Measurements from ENCODE around the gene CLEC1B. TPM values are rescaled to one million over a fixed set of nuclear protein-coding genes. Genes with fewer than 3 reads are reported as not detected.
"Not testable (repeated sequence)": the region's sequence is repeated elsewhere in the genome, so short reads cannot be mapped to it uniquely, and the experiment has no call there.

Gene CLEC1B
- total RNA-seq, 1 experiment from 2014 or later: not detected

- no peaks in the 10 kb centered on the region for H3K9me3 ChIP-seq (replicated peaks)
- H3K4me3 ChIP-seq: no peak overlapping the region
- no peak for DNase-seq (ENCODE audit: low read depth in 1 of 2, low spot score in 2 of 2)
- H3K27ac ChIP-seq: no peak overlapping the region
- no peaks in the 10 kb centered on the region for H3K36me3 ChIP-seq
- peaks cover 10% of the 10 kb centered on the region for H3K4me1 ChIP-seq (replicated peaks)
- no peaks in the 10 kb centered on the region for H3K27me3 ChIP-seq (replicated peaks)
Measured at GRCh38 chr12:10015450-10015849, 16.5 kb upstream of the CLEC1B start.

GRCh38 chr12:10012630-10013330, 13.9 kb upstream of the CLEC1B start:
- Histone ChIP-seq H3K4me3 (no peak overlapping the region), H3K27me3 (replicated peaks) (no peaks in the 10 kb centered on the region; the same call in 1 of the 2 replicates), H3K27ac (no peak overlapping the region)

GRCh38 chr12:10001171-10001776, 2.4 kb upstream of the CLEC1B start:
- Histone ChIP-seq H3K27me3 (replicated peaks) (peaks cover 7% of the 10 kb centered on the region), H3K4me1 (replicated peaks) (no peaks in the 10 kb centered on the region), H3K27ac (no peak overlapping the region), H3K36me3 (no peaks in the 10 kb centered on the region), H3K4me3 (no peak overlapping the region), H3K9me3 (replicated peaks) (no peaks in the 10 kb centered on the region)
- DNase-seq (ENCODE audit: low read depth in 1 of 2, low spot score in 2 of 2): no peak

More at GRCh38 chr12:10012630-10013330, 13.9 kb upstream of the CLEC1B start:
- Histone ChIP-seq H3K4me1 (replicated peaks) (peaks cover 15% of the 10 kb centered on the region), H3K36me3 (no peaks in the 10 kb centered on the region), H3K9me3 (replicated peaks) (no peaks in the 10 kb centered on the region)
- no peak for DNase-seq (ENCODE audit: low read depth in 1 of 2, low spot score in 2 of 2)

DNA sequence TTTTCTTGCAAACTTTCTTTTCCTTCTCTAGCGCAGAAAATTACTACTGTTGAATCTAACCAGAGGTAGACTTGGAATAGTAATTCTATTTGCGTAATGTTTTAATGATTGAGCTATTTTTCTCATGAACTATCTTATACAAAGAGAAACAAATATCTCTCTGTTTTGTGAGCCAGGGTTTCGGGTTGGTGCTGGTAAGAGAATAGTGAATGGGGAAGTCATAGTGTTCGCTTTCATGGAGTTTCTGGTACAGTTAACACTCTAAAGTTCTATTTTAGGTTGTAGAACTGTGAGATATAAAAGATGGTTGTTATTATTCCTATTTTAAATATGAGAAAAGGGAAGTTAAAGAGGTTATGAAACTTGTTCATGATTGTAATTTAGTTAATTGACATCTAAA, 6.6 kb downstream of the CLEC1B start:
- no peak for DNase-seq (ENCODE audit: low read depth in 1 of 2, low spot score in 2 of 2)
- H3K27me3 ChIP-seq (replicated peaks): peaks cover 32% of the 10 kb centered on the region
- no peak overlapping the region for H3K27ac ChIP-seq
- H3K36me3 ChIP-seq: no peaks in the 10 kb centered on the region
- no peaks in the 10 kb centered on the region for H3K9me3 ChIP-seq (replicated peaks)
- no peak overlapping the region for H3K4me3 ChIP-seq
- no peaks in the 10 kb centered on the region for H3K4me1 ChIP-seq (replicated peaks)

DNA sequence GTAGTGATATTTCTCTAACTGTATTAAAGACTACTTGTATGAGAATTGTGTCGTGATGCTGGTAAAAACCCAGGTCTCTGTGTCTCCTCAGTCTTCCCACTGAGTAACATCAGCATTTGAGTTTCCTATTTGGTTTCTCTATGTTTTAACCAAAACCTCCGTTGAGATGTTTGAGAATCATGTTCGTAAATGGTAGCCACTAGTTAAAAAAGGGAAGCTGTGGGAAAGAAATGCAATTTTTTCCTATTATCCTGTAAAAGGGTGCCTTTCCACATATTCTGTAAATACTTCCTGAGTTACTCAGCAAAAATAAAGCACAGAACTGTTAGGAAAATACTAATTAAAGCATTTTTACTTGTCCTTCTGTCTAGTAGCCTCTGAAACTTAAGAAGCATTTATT, 7.0 kb downstream of the CLEC1B start:
- DNase-seq (ENCODE audit: low read depth in 1 of 2, low spot score in 2 of 2): no peak
- peaks cover 32% of the 10 kb centered on the region for H3K27me3 ChIP-seq (replicated peaks)
- H3K4me3 ChIP-seq: no peak overlapping the region
- H3K4me1 ChIP-seq (replicated peaks): no peaks in the 10 kb centered on the region
- no peaks in the 10 kb centered on the region for H3K9me3 ChIP-seq (replicated peaks)
- H3K27ac ChIP-seq: no peak overlapping the region
- no peaks in the 10 kb centered on the region for H3K36me3 ChIP-seq

GRCh38 chr12:9980126-9980525, 18.8 kb downstream of the CLEC1B start:
- H3K4me1 ChIP-seq (replicated peaks): no peaks in the 10 kb centered on the region
- no peak overlapping the region for H3K4me3 ChIP-seq
- no peaks in the 10 kb centered on the region for H3K9me3 ChIP-seq (replicated peaks)
- no peak for DNase-seq (ENCODE audit: low read depth in 1 of 2, low spot score in 2 of 2)
- H3K36me3 ChIP-seq: no peaks in the 10 kb centered on the region
- no peaks in the 10 kb centered on the region; the same call in 1 of the 2 replicates for H3K27me3 ChIP-seq (replicated peaks)
- no peak overlapping the region for H3K27ac ChIP-seq

DNA sequence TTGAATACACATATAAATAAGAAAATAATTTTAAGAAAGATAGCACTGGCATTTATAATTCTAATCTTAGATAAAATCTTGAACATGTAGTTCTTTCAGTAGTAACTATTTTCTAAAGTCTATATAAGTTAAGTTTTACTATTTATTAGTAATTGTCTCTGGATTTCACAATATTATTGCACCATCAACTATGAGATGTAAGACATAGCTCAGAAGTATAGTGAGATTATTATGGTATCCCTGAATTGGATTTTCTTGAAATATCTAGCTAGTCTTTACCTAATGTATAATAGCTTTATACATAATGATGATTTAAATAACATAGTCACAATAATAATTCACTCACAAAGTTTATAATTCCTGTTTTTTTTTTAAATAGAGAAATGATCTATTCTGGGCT, 21.0 kb downstream of the CLEC1B start:
- H3K9me3 ChIP-seq (replicated peaks): no peaks in the 10 kb centered on the region
- H3K27ac ChIP-seq: no peak overlapping the region
- H3K27me3 ChIP-seq (replicated peaks): no peaks in the 10 kb centered on the region; the same call in 1 of the 2 replicates
- H3K4me3 ChIP-seq: no peak overlapping the region
- no peaks in the 10 kb centered on the region for H3K4me1 ChIP-seq (replicated peaks)
- no peaks in the 10 kb centered on the region for H3K36me3 ChIP-seq
- no peak for DNase-seq (ENCODE audit: low read depth in 1 of 2, low spot score in 2 of 2)

- H3K4me3 ChIP-seq; H3K36me3 ChIP-seq; H3K27me3 ChIP-seq (replicated peaks); H3K27ac ChIP-seq; H3K9me3 ChIP-seq (replicated peaks); H3K4me1 ChIP-seq (replicated peaks); DNase-seq (ENCODE audit: low read depth in 1 of 2, low spot score in 2 of 2): not testable (repeated sequence)
Measured at GRCh38 chr12:9976626-9977025, 22.3 kb downstream of the CLEC1B start.

DNA sequence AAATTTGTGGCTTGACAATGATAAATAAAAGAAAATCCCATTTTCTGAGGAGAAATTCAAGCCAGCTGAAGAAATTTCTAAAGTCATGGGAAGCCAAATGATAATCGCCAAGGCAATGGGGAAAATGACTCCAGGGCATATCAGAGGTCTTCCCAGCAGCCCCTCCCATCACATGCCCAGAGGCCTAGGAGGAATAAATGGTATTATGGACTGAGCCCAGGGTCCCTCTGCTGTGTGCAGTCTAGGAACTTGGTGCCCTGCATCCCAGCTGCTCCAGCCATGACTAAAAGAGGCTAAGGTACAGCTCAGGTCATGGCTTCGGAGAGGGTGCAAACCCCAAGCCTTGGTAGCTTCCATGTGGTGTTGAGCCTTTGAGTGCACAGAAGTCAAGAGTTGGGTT, 23.3 kb downstream of the CLEC1B start:
- Histone ChIP-seq H3K27ac (no peak overlapping the region), H3K4me1 (replicated peaks) (no peaks in the 10 kb centered on the region), H3K4me3 (no peak overlapping the region), H3K36me3 (no peaks in the 10 kb centered on the region), H3K27me3 (replicated peaks) (peaks cover 3% of the 10 kb centered on the region; the same call in 1 of the 2 replicates), H3K9me3 (replicated peaks) (no peaks in the 10 kb centered on the region)
- no peak for DNase-seq (ENCODE audit: low read depth in 1 of 2, low spot score in 2 of 2)

DNA sequence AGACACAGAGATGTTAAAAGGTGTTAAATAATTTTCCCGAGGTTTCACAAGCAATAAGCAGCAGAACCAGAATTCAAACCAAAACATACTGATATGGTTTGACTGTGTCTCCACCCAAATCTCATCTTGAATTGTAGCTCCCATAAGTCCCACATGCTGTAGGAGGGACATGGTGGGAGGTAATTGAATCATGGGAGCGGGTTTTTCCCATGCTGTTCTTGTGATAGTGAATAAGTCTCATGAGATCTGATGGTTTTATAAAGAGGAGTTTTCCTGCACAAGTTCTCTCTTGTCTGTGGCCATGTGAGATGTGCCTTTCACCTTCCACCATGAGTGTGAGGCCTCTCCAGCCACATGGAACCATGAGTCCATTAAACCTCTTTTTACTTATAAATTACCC, 24.2 kb downstream of the CLEC1B start:
- not testable (repeated sequence) for H3K4me1 ChIP-seq (replicated peaks); H3K27ac ChIP-seq; DNase-seq (ENCODE audit: low read depth in 1 of 2, low spot score in 2 of 2); H3K36me3 ChIP-seq; H3K27me3 ChIP-seq (replicated peaks); H3K4me3 ChIP-seq; H3K9me3 ChIP-seq (replicated peaks)

DNA sequence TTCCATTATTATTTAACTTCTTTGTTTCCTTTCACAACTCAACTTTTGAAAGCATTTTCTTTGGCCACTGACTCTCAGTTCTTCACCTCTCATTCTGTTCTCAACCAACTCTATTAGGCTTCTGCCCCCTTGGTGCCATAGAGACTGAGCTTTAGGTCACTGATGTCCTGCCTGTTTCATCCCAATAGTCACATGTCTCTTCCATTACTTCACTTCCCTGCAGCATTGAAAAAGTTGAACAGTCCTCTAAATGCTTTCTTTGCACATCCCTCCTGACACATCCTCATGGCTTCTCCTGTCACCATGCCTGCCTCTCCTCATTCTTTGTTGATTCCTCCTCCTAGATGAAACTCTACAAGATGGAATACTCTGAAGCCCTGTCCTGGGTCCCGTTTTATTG, 25.0 kb downstream of the CLEC1B start:
- no peak overlapping the region for H3K4me3 ChIP-seq
- H3K9me3 ChIP-seq (replicated peaks): no peaks in the 10 kb centered on the region
- H3K4me1 ChIP-seq (replicated peaks): no peaks in the 10 kb centered on the region
- DNase-seq (ENCODE audit: low read depth in 1 of 2, low spot score in 2 of 2): no peak
- no peak overlapping the region for H3K27ac ChIP-seq
- H3K36me3 ChIP-seq: no peaks in the 10 kb centered on the region
- peaks cover 10% of the 10 kb centered on the region for H3K27me3 ChIP-seq (replicated peaks)

DNA sequence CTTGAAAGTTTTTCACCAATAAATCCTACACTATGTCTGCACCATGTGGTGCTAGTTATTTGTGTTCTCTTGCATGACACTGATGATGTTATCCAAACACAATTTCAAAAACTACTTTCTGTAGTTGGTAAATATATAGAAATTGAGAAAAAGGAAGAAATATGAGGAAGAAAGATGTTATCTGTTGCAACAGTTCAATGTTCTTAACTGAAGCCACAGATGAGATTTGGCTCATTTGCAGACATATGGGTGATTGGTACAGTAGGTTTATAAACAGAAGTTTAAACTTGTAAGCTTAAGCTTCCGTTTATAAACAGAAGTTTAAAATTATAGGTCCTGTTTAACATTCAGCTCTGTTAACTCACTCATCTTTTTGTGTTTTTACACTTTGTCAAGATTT, 27.7 kb downstream of the CLEC1B start, which contains the start of gene CLEC12A:
Gene CLEC12A (plus strand): TSS at position 229 of the 400 bp plus-strand sequence. CDS start 188 bp downstream, outside the sequence.
- Histone ChIP-seq H3K27me3 (replicated peaks) (peaks cover 10% of the 10 kb centered on the region), H3K9me3 (replicated peaks) (no peaks in the 10 kb centered on the region), H3K27ac (no peak within 1 kb of the TSS), H3K36me3 (no peaks in the 10 kb centered on the region), H3K4me3 (no peak within 1 kb of the TSS), H3K4me1 (replicated peaks) (no peaks in the 10 kb centered on the region)
- no peak for DNase-seq (ENCODE audit: low read depth in 1 of 2, low spot score in 2 of 2)

- no peaks in the 10 kb centered on the region for H3K36me3 ChIP-seq
- H3K4me3 ChIP-seq: no peak overlapping the region
- no peak for DNase-seq (ENCODE audit: low read depth in 1 of 2, low spot score in 2 of 2)
- H3K27ac ChIP-seq: no peak overlapping the region
- no peaks in the 10 kb centered on the region for H3K9me3 ChIP-seq (replicated peaks)
- peaks cover 10% of the 10 kb centered on the region for H3K27me3 ChIP-seq (replicated peaks)
- no peaks in the 10 kb centered on the region for H3K4me1 ChIP-seq (replicated peaks)
Measured at GRCh38 chr12:9969673-9970072, 29.2 kb downstream of the CLEC1B start.

- H3K9me3 ChIP-seq (replicated peaks): no peaks in the 10 kb centered on the region
- no peak for DNase-seq (ENCODE audit: low read depth in 1 of 2, low spot score in 2 of 2)
- H3K27ac ChIP-seq: no peak overlapping the region
- H3K4me1 ChIP-seq (replicated peaks): no peaks in the 10 kb centered on the region
- H3K27me3 ChIP-seq (replicated peaks): peaks cover 7% of the 10 kb centered on the region; the same call in 1 of the 2 replicates
- H3K36me3 ChIP-seq: no peaks in the 10 kb centered on the region
- H3K4me3 ChIP-seq: no peak overlapping the region
Measured at GRCh38 chr12:9961901-9962300, 37.0 kb downstream of the CLEC1B start.
